SK-N-SH treated with all-trans-retinoic acid at 6 μM for 48 hours (cell line): ENCODE results near the gene OR52E1.

Source experiments
- ATAC-seq: fragments of 200-7000 bp; cut with Tn5 transposase; 3 replicates; pipeline ENCODE4 v1.9.1; 2020; ENCODE audit warnings: mild to moderate bottlenecking, moderate library complexity
- ARNTL ChIP-seq: fragments of 450-650 bp; formaldehyde crosslinking; IDR thresholded peaks from 2 replicates; pipeline ENCODE4 v1.5.0; 2020; ENCODE audit warnings: low read depth, mild to moderate bottlenecking, moderate library complexity, borderline replicate concordance
- BACH2 ChIP-seq: fragments of 250-450 bp; sonication (Bioruptor Pico); IDR thresholded peaks from 2 replicates; pipeline ENCODE4 v1.9.0; 2021; ENCODE audit warnings: mild to moderate bottlenecking, borderline replicate concordance
- ESRRG ChIP-seq: fragments of 250-450 bp; sonication (Bioruptor Pico); IDR thresholded peaks from 2 replicates; pipeline ENCODE4 v1.6.1; 2021; ENCODE audit warnings: mild to moderate bottlenecking
- GLIS3 ChIP-seq: fragments of 250-450 bp; sonication (Bioruptor Pico); IDR thresholded peaks from 2 replicates; pipeline ENCODE4 v1.5.0; 2020; ENCODE audit warnings: mild to moderate bottlenecking, moderate library complexity
- ISL1 ChIP-seq: fragments of 250-450 bp; sonication (Bioruptor Pico); IDR thresholded peaks from 2 replicates; pipeline ENCODE4 v2.1.2; 2022; ENCODE audit warnings: mild to moderate bottlenecking, moderate library complexity
- OSR1 ChIP-seq: fragments of 250-450 bp; sonication (Bioruptor Pico); IDR thresholded peaks from 2 replicates; pipeline ENCODE4 v1.8.0; 2022; ENCODE audit warnings: moderate library complexity, mild to moderate bottlenecking, inconsistent platforms
- PPARA ChIP-seq: fragments of 250-450 bp; sonication (Bioruptor Pico); IDR thresholded peaks from 2 replicates; pipeline ENCODE4 v1.5.0; 2020; ENCODE audit warnings: mild to moderate bottlenecking, borderline replicate concordance
- RARB ChIP-seq: fragments of 250-450 bp; sonication (Bioruptor Pico); IDR thresholded peaks from 2 replicates; pipeline ENCODE4 v1.8.0; 2021; ENCODE audit warnings: mild to moderate bottlenecking, moderate library complexity
- SNAI2 ChIP-seq: fragments of 250-450 bp; sonication (Bioruptor Pico); IDR thresholded peaks from 2 replicates; pipeline ENCODE4 v1.5.0; 2020; ENCODE audit warnings: mild to moderate bottlenecking, moderate library complexity
- TCF4 ChIP-seq: fragments of 250-450 bp; sonication (Bioruptor Pico); IDR thresholded peaks from 2 replicates; pipeline ENCODE4 v1.8.0; 2021; ENCODE audit warnings: mild to moderate bottlenecking, moderate library complexity, borderline replicate concordance
- TOX ChIP-seq: fragments of 250-450 bp; sonication (Bioruptor Pico); IDR thresholded peaks from 2 replicates; pipeline ENCODE4 v1.8.0; 2021; ENCODE audit warnings: mild to moderate bottlenecking, moderate library complexity, borderline replicate concordance
- ZC3H10 ChIP-seq: fragments of 250-450 bp; sonication (Bioruptor Pico); IDR thresholded peaks from 2 replicates; pipeline ENCODE4 v1.5.1; 2021; ENCODE audit warnings: mild to moderate bottlenecking, moderate library complexity
- ZFP3 ChIP-seq: fragments of 250-450 bp; sonication (Bioruptor Pico); IDR thresholded peaks from 2 replicates; pipeline ENCODE4 v1.5.0; 2020; ENCODE audit warnings: mild to moderate bottlenecking, moderate library complexity
- ZFP30 ChIP-seq: fragments of 450-650 bp; formaldehyde crosslinking; IDR thresholded peaks from 2 replicates; pipeline ENCODE4 v1.5.0; 2022; ENCODE audit warnings: mild to moderate bottlenecking, moderate library complexity
- ZNF565 ChIP-seq: fragments of 450-650 bp; formaldehyde crosslinking; conservative IDR thresholded peaks from 2 replicates; pipeline ENCODE4 v1.5.0; 2020; ENCODE audit warnings: low read depth, mild to moderate bottlenecking, moderate library complexity
- ZNF8 ChIP-seq: fragments of 450-650 bp; formaldehyde crosslinking; IDR thresholded peaks from 2 replicates; pipeline ENCODE4 v1.5.0; 2020; ENCODE audit warnings: mild to moderate bottlenecking, moderate library complexity
- TF ChIP-seq, protein P1 (sequence below): fragments of 250-450 bp; sonication (Bioruptor Pico); IDR thresholded peaks from 2 replicates; pipeline ENCODE4 v1.8.0; 2020; ENCODE audit warnings: mild to moderate bottlenecking, moderate library complexity, borderline replicate concordance
- TF ChIP-seq, protein P2 (sequence below): fragments of 250-450 bp; sonication (Bioruptor Pico); IDR thresholded peaks from 2 replicates; pipeline ENCODE4 v1.5.0; 2020; ENCODE audit warnings: mild to moderate bottlenecking, moderate library complexity
- TF ChIP-seq, protein P3 (sequence below): fragments of 250-450 bp; sonication (Bioruptor Pico); IDR thresholded peaks from 2 replicates; pipeline ENCODE4 v1.5.1; 2021; ENCODE audit warnings: mild to moderate bottlenecking, moderate library complexity
- TF ChIP-seq, protein P4 (sequence below): fragments of 250-450 bp; sonication (Bioruptor Pico); IDR thresholded peaks from 2 replicates; pipeline ENCODE4 v1.5.1; 2020; ENCODE audit warnings: low read depth, mild to moderate bottlenecking, moderate library complexity
- TF ChIP-seq, protein P5 (sequence below): fragments of 250-450 bp; sonication (Bioruptor Pico); IDR thresholded peaks from 2 replicates; pipeline ENCODE4 v1.8.0; 2021; ENCODE audit warnings: low read depth, mild to moderate bottlenecking, moderate library complexity, borderline replicate concordance

Gene OR52E1

DNA sequence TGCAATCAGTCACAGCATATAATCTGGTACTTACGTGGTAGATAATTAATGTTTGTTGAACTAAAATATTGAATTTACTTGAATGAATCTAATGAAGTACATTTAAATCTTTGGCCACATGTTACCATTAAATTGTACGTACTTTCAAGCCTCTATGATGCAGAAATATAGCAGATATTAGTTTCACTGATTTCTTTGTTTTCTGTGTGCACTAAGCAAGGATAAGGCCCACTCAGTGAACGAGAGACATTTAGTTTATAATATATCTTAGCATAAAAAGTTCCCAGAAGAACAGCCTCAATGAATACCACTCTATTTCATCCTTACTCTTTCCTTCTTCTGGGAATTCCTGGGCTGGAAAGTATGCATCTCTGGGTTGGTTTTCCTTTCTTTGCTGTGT is at the start of gene OR52E1:
Gene OR52E1 (plus strand): TSS at position 301 of the 400 bp plus-strand sequence.
- TF ChIP-seq ZFP3 (CRISPR knock-in tag) (no peak), ARNTL (no peak), ZFP30 (CRISPR knock-in tag) (no peak), BACH2 (CRISPR knock-in tag) (no peak), SNAI2 (no peak), GLIS3 (CRISPR knock-in tag) (no peak), ESRRG (CRISPR knock-in tag) (no peak)
- TF ChIP-seq, protein P1, sequence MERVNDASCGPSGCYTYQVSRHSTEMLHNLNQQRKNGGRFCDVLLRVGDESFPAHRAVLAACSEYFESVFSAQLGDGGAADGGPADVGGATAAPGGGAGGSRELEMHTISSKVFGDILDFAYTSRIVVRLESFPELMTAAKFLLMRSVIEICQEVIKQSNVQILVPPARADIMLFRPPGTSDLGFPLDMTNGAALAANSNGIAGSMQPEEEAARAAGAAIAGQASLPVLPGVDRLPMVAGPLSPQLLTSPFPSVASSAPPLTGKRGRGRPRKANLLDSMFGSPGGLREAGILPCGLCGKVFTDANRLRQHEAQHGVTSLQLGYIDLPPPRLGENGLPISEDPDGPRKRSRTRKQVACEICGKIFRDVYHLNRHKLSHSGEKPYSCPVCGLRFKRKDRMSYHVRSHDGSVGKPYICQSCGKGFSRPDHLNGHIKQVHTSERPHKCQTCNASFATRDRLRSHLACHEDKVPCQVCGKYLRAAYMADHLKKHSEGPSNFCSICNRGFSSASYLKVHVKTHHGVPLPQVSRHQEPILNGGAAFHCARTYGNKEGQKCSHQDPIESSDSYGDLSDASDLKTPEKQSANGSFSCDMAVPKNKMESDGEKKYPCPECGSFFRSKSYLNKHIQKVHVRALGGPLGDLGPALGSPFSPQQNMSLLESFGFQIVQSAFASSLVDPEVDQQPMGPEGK = no peak
- TF ChIP-seq, protein P2, sequence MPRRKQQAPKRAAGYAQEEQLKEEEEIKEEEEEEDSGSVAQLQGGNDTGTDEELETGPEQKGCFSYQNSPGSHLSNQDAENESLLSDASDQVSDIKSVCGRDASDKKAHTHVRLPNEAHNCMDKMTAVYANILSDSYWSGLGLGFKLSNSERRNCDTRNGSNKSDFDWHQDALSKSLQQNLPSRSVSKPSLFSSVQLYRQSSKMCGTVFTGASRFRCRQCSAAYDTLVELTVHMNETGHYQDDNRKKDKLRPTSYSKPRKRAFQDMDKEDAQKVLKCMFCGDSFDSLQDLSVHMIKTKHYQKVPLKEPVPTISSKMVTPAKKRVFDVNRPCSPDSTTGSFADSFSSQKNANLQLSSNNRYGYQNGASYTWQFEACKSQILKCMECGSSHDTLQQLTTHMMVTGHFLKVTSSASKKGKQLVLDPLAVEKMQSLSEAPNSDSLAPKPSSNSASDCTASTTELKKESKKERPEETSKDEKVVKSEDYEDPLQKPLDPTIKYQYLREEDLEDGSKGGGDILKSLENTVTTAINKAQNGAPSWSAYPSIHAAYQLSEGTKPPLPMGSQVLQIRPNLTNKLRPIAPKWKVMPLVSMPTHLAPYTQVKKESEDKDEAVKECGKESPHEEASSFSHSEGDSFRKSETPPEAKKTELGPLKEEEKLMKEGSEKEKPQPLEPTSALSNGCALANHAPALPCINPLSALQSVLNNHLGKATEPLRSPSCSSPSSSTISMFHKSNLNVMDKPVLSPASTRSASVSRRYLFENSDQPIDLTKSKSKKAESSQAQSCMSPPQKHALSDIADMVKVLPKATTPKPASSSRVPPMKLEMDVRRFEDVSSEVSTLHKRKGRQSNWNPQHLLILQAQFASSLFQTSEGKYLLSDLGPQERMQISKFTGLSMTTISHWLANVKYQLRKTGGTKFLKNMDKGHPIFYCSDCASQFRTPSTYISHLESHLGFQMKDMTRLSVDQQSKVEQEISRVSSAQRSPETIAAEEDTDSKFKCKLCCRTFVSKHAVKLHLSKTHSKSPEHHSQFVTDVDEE (CRISPR knock-in tag) = no peak
- no peak for ATAC-seq

DNA sequence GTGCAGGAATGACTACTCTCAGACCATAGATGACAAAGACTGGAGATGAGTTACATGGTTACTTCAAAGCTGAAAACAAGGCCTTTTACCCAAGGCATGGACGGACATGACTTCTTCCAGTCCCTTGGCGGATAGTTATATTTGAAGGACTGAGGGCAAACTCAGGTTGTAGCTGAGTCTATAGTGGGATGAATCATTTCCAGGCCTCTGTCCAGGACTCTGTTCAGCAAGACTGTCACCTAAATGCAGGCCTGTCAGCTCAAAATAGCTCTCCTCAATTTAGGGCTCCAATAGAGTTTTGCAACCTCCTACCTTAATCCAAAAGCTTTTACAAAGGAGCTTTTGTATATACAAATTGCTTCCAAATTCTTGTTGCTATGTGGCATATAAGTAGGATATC is 47.4 kb upstream of the OR52E1 start:
- ATAC-seq = no peak
- TF ChIP-seq TCF4 (no peak), GLIS3 (CRISPR knock-in tag) (no peak), TOX (CRISPR knock-in tag) (no peak), ZC3H10 (CRISPR knock-in tag) (no peak), BACH2 (CRISPR knock-in tag) (no peak), PPARA (CRISPR knock-in tag) (no peak)

DNA sequence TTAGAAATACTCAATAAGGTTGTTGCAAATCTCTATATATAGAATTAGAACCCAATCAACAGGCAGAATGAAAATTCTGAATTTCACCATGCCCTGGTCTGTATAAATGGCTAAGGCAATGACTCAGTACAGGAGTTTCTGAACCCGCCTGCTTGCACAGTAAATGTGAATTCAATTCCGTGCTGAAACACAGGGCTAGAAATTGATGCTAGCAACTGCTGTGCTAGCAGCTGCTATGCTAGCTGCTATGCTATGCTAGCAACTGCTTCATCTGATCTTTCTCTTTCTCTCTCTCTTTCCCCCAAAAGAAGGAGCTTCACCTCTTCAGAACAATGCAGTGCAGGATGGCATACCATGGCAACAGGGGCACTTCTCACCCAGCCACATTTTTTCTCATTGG is 32.7 kb upstream of the OR52E1 start:
- ATAC-seq = no peak
- TF ChIP-seq ISL1 (no peak), TCF4 (no peak), SNAI2 (no peak), GLIS3 (CRISPR knock-in tag) (no peak), OSR1 (CRISPR knock-in tag) (no peak), ZFP30 (CRISPR knock-in tag) (no peak), PPARA (CRISPR knock-in tag) (no peak), ZNF565 (CRISPR knock-in tag) (no peak), BACH2 (CRISPR knock-in tag) (no peak), RARB (CRISPR knock-in tag) (no peak), ARNTL (no peak), TOX (CRISPR knock-in tag) (no peak), ESRRG (CRISPR knock-in tag) (no peak), ZNF8 (CRISPR knock-in tag) (no peak)
- TF ChIP-seq, protein P3, sequence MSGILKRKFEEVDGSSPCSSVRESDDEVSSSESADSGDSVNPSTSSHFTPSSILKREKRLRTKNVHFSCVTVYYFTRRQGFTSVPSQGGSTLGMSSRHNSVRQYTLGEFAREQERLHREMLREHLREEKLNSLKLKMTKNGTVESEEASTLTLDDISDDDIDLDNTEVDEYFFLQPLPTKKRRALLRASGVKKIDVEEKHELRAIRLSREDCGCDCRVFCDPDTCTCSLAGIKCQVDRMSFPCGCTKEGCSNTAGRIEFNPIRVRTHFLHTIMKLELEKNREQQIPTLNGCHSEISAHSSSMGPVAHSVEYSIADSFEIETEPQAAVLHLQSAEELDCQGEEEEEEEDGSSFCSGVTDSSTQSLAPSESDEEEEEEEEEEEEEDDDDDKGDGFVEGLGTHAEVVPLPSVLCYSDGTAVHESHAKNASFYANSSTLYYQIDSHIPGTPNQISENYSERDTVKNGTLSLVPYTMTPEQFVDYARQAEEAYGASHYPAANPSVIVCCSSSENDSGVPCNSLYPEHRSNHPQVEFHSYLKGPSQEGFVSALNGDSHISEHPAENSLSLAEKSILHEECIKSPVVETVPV = no peak
- TF ChIP-seq, protein P4, sequence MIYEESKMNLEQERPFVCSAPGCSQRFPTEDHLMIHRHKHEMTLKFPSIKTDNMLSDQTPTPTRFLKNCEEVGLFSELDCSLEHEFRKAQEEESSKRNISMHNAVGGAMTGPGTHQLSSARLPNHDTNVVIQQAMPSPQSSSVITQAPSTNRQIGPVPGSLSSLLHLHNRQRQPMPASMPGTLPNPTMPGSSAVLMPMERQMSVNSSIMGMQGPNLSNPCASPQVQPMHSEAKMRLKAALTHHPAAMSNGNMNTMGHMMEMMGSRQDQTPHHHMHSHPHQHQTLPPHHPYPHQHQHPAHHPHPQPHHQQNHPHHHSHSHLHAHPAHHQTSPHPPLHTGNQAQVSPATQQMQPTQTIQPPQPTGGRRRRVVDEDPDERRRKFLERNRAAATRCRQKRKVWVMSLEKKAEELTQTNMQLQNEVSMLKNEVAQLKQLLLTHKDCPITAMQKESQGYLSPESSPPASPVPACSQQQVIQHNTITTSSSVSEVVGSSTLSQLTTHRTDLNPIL (CRISPR knock-in tag) = no peak
- TF ChIP-seq, protein P1 = no peak
- TF ChIP-seq, protein P5, sequence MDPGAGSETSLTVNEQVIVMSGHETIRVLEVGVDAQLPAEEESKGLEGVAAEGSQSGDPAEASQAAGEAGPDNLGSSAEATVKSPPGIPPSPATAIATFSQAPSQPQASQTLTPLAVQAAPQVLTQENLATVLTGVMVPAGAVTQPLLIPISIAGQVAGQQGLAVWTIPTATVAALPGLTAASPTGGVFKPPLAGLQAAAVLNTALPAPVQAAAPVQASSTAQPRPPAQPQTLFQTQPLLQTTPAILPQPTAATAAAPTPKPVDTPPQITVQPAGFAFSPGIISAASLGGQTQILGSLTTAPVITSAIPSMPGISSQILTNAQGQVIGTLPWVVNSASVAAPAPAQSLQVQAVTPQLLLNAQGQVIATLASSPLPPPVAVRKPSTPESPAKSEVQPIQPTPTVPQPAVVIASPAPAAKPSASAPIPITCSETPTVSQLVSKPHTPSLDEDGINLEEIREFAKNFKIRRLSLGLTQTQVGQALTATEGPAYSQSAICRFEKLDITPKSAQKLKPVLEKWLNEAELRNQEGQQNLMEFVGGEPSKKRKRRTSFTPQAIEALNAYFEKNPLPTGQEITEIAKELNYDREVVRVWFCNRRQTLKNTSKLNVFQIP (CRISPR knock-in tag) = no peak
